Measurements from ENCODE around the gene GAPVD1. TPM values are rescaled to one million over a fixed set of nuclear protein-coding genes. Genes with fewer than 3 reads are reported as not detected.

GAPVD1 gene
- total and polyA plus RNA-seq, 10 of the 15 experiments (the other 5 are each of a cell fraction or from before 2014, with no cell fraction given): 4.3 to 36.6 (median 25.9) TPM

DNA sequence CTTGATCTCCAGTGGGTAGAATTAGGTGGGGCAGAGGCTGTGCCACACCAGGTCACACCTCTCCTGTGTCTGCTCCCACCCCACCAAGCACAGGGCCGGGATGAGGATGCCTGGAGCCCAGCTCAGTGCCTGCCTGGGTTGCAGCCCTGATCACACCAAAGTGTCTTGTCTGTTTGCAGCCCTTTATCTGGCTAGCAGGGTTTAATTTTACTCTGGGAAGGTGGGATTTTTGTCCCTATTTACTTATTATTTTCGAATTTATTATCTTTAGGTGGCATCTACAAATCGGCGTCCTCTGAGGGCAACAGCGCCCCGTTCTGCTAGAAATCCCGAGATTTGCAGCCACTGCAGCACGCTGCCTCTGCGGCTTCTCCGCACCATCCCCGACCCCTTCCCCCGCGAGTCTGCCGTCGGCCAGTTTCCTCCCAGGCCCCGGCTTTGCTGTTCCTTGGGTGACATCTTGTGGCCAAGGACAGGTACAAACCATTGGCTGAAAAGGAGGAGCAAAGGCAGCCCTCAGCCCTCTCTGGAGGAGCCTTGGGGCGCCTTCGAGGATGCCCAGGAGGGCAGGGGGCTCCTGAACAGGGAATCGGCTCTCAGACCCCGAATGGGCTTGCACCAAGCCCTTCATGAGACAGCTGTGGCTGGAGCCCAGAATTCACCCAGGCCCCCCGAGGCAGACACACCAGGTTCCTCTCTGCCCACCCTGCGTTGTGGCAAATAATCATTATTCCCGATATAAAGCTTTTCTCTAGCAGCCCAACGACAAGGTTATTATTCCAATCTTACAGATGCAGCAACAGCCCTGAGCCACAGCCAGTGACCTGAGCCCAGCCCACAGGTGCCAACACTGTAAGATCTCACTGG lies 113.0 kb downstream of the GAPVD1 start (continued):
- TF ChIP-seq, protein P1, sequence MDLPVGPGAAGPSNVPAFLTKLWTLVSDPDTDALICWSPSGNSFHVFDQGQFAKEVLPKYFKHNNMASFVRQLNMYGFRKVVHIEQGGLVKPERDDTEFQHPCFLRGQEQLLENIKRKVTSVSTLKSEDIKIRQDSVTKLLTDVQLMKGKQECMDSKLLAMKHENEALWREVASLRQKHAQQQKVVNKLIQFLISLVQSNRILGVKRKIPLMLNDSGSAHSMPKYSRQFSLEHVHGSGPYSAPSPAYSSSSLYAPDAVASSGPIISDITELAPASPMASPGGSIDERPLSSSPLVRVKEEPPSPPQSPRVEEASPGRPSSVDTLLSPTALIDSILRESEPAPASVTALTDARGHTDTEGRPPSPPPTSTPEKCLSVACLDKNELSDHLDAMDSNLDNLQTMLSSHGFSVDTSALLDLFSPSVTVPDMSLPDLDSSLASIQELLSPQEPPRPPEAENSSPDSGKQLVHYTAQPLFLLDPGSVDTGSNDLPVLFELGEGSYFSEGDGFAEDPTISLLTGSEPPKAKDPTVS (IDR thresholded peaks at IDR 0.05; ENCODE audit: low read depth, low read length): no peak
- peak; percentile 43; the same call in 1 of the 3 replicates for TF ChIP-seq POU2F2 (IDR thresholded peaks at IDR 0.05; ENCODE audit: borderline replicate concordance, low read depth, low read length)
- no peak for TF ChIP-seq CHD4 (IDR thresholded peaks at IDR 0.05)
- peak; percentile 32; the same call in 1 of the 2 replicates for TF ChIP-seq RB1 (IDR thresholded peaks at IDR 0.05; ENCODE audit: borderline replicate concordance)
- no peak for TF ChIP-seq SMAD1 (IDR thresholded peaks at IDR 0.05; ENCODE audit: low read depth, partially characterized antibody)
- TF ChIP-seq EP300 (IDR thresholded peaks at IDR 0.05; ENCODE audit: borderline replicate concordance in 1 of 2, control insufficient read depth in 1 of 2, low read depth in 2 of 2, low read length in 2 of 2): no peak
- TF ChIP-seq, protein P2, sequence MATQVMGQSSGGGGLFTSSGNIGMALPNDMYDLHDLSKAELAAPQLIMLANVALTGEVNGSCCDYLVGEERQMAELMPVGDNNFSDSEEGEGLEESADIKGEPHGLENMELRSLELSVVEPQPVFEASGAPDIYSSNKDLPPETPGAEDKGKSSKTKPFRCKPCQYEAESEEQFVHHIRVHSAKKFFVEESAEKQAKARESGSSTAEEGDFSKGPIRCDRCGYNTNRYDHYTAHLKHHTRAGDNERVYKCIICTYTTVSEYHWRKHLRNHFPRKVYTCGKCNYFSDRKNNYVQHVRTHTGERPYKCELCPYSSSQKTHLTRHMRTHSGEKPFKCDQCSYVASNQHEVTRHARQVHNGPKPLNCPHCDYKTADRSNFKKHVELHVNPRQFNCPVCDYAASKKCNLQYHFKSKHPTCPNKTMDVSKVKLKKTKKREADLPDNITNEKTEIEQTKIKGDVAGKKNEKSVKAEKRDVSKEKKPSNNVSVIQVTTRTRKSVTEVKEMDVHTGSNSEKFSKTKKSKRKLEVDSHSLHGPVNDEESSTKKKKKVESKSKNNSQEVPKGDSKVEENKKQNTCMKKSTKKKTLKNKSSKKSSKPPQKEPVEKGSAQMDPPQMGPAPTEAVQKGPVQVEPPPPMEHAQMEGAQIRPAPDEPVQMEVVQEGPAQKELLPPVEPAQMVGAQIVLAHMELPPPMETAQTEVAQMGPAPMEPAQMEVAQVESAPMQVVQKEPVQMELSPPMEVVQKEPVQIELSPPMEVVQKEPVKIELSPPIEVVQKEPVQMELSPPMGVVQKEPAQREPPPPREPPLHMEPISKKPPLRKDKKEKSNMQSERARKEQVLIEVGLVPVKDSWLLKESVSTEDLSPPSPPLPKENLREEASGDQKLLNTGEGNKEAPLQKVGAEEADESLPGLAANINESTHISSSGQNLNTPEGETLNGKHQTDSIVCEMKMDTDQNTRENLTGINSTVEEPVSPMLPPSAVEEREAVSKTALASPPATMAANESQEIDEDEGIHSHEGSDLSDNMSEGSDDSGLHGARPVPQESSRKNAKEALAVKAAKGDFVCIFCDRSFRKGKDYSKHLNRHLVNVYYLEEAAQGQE (IDR thresholded peaks at IDR 0.05; ENCODE audit: low read depth, low read length): no peak
- TF ChIP-seq, protein P3, sequence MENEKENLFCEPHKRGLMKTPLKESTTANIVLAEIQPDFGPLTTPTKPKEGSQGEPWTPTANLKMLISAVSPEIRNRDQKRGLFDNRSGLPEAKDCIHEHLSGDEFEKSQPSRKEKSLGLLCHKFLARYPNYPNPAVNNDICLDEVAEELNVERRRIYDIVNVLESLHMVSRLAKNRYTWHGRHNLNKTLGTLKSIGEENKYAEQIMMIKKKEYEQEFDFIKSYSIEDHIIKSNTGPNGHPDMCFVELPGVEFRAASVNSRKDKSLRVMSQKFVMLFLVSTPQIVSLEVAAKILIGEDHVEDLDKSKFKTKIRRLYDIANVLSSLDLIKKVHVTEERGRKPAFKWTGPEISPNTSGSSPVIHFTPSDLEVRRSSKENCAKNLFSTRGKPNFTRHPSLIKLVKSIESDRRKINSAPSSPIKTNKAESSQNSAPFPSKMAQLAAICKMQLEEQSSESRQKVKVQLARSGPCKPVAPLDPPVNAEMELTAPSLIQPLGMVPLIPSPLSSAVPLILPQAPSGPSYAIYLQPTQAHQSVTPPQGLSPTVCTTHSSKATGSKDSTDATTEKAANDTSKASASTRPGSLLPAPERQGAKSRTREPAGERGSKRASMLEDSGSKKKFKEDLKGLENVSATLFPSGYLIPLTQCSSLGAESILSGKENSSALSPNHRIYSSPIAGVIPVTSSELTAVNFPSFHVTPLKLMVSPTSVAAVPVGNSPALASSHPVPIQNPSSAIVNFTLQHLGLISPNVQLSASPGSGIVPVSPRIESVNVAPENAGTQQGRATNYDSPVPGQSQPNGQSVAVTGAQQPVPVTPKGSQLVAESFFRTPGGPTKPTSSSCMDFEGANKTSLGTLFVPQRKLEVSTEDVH (IDR thresholded peaks at IDR 0.05; ENCODE audit: low read depth, partially characterized antibody): no peak
- no peak for TF ChIP-seq BMI1 (IDR thresholded peaks at IDR 0.05; ENCODE audit: borderline replicate concordance)
- no peak for TF ChIP-seq CBX5 (IDR thresholded peaks at IDR 0.05; ENCODE audit: low read depth)
- TF ChIP-seq, protein P4, sequence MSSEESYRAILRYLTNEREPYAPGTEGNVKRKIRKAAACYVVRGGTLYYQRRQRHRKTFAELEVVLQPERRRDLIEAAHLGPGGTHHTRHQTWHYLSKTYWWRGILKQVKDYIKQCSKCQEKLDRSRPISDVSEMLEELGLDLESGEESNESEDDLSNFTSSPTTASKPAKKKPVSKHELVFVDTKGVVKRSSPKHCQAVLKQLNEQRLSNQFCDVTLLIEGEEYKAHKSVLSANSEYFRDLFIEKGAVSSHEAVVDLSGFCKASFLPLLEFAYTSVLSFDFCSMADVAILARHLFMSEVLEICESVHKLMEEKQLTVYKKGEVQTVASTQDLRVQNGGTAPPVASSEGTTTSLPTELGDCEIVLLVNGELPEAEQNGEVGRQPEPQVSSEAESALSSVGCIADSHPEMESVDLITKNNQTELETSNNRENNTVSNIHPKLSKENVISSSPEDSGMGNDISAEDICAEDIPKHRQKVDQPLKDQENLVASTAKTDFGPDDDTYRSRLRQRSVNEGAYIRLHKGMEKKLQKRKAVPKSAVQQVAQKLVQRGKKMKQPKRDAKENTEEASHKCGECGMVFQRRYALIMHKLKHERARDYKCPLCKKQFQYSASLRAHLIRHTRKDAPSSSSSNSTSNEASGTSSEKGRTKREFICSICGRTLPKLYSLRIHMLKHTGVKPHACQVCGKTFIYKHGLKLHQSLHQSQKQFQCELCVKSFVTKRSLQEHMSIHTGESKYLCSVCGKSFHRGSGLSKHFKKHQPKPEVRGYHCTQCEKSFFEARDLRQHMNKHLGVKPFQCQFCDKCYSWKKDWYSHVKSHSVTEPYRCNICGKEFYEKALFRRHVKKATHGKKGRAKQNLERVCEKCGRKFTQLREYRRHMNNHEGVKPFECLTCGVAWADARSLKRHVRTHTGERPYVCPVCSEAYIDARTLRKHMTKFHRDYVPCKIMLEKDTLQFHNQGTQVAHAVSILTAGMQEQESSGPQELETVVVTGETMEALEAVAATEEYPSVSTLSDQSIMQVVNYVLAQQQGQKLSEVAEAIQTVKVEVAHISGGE (CRISPR knock-in tag; IDR thresholded peaks at IDR 0.05): no peak
- no peak for TF ChIP-seq KLF5 (IDR thresholded peaks at IDR 0.05; ENCODE audit: partially characterized antibody)
- TF ChIP-seq HDAC6 (IDR thresholded peaks at IDR 0.05; ENCODE audit: unreplicated experiment): no peak
- TF ChIP-seq, protein P5, sequence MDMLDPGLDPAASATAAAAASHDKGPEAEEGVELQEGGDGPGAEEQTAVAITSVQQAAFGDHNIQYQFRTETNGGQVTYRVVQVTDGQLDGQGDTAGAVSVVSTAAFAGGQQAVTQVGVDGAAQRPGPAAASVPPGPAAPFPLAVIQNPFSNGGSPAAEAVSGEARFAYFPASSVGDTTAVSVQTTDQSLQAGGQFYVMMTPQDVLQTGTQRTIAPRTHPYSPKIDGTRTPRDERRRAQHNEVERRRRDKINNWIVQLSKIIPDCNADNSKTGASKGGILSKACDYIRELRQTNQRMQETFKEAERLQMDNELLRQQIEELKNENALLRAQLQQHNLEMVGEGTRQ (IDR thresholded peaks at IDR 0.05; ENCODE audit: borderline replicate concordance, low read depth, low read length): no peak
- TF ChIP-seq NFYB (IDR thresholded peaks at IDR 0.05; ENCODE audit: insufficient read depth, low read depth, low read length): no peak

Data from GM12878 (cell line).